Sigmoid colon (tissue), 7 donors: ENCODE measurements around the gene TFEB. TPM values are rescaled to one million over a fixed set of nuclear protein-coding genes. Genes with fewer than 3 reads are reported as not detected.

Experiments
- DNase-seq: peaks from one replicate; pipeline ENCODE4 v3.0.0-alpha.2; 2019
- H3K27ac ChIP-seq, 4 donors: fragments of 200-600 bp; sonication (generic); one replicate each; pipeline ENCODE4 v1.5.1; 2016 to 2019; ENCODE audit warnings: mild to moderate bottlenecking in 1 of 4
- H3K27me3 ChIP-seq, 3 donors: fragments of 200-600 bp; sonication (generic); one replicate each; pipeline ENCODE4 v1.5.1; 2019; ENCODE audit warnings: mild to moderate bottlenecking in 1 of 3
- H3K36me3 ChIP-seq, 4 donors: fragments of 200-600 bp; sonication (generic); one replicate each; pipeline ENCODE4 v1.5.1; 2016 to 2019
- H3K4me1 ChIP-seq, 4 donors: fragments of 200-600 bp; sonication (generic); one replicate each; pipeline ENCODE4 v1.5.1; 2017 to 2019
- H3K4me3 ChIP-seq, 4 donors: fragments of 200-600 bp; sonication (generic); one replicate each; pipeline ENCODE4 v1.5.1; 2017 to 2019; ENCODE audit warnings: mild to moderate bottlenecking in 2 of 4, moderate library complexity in 1 of 4
- H3K9me3 ChIP-seq, 4 donors: fragments of 200-600 bp in 3 of 4; sonication (generic) in 3 of 4; one replicate each; pipeline versions ENCODE4 v1.5.1 to v1.6.1; 2013 to 2019
- EP300 ChIP-seq, 4 donors: sonication (generic); formaldehyde crosslinking; IDR thresholded peaks; one replicate each; pipeline ENCODE4 v1.6.1; 2017; ENCODE audit warnings: antibody characterized with exemption in 4 of 4
- POLR2A ChIP-seq, 2 donors: fragments of 450-650 bp; IDR thresholded peaks; one replicate each; pipeline ENCODE4 v1.6.1; 2016; ENCODE audit warnings: antibody characterized with exemption in 2 of 2, mild to moderate bottlenecking in 2 of 2, moderate library complexity in 2 of 2
- POLR2AphosphoS5 ChIP-seq, 4 donors: sonication (generic); formaldehyde crosslinking; IDR thresholded peaks; one replicate each; pipeline ENCODE4 v1.6.1; 2017; ENCODE audit warnings: antibody characterized with exemption in 4 of 4
- WGBS, 2 donors: extraction: QIAGEN DNeasy Blood & Tissue Kit; methylation state at CpG; one replicate each; pipeline ENCODE4 v1.1.7; 2013; 5-methylcytosine and 5-hydroxymethylcytosine counted together
- intact Hi-C: fragments of 100-400 bp; cut with DNase I; formaldehyde crosslinking; loops from one replicate; pipeline ENCODE4 v1.15.1; 2023
- polyA plus RNA-seq, 3 donors: library from polyadenylated mRNA; stranded (reverse); fragments of 200-250 nt; gene quantifications; one replicate each; pipeline ENCODE4 v1.2.3, GENCODE V29; 2013
- total RNA-seq, 4 donors: library from RNA; depleted of rRNA; stranded (reverse); fragments of >200 nt; gene quantifications; one replicate each; pipeline ENCODE4 v1.1.0, GENCODE V29; 2016
- TF ChIP-seq, protein P1 (sequence below), 4 experiments: fragments of 450-650 bp in 3 of 4; fragments of 200-600 bp in 1 of 4; IDR thresholded peaks; one replicate each; pipeline ENCODE4 v1.5.1; 2016 to 2019; ENCODE audit warnings: antibody characterized with exemption in 4 of 4, mild to moderate bottlenecking in 3 of 4, moderate library complexity in 2 of 4
- donor health status: healthy with polysubstance abuse.
- donor health status: Bipolar disorder and iron deficiency.
- donor health status: healthy.

TFEB gene
- total and polyA plus RNA-seq, 7 donors = 21.0 to 40.9 (median 28.2) TPM

- peak; percentile 47 for DNase-seq
- H3K4me3 ChIP-seq = no peak overlapping the region
- no peaks in the 10 kb centered on the region for H3K9me3 ChIP-seq
- TF ChIP-seq, protein P1, sequence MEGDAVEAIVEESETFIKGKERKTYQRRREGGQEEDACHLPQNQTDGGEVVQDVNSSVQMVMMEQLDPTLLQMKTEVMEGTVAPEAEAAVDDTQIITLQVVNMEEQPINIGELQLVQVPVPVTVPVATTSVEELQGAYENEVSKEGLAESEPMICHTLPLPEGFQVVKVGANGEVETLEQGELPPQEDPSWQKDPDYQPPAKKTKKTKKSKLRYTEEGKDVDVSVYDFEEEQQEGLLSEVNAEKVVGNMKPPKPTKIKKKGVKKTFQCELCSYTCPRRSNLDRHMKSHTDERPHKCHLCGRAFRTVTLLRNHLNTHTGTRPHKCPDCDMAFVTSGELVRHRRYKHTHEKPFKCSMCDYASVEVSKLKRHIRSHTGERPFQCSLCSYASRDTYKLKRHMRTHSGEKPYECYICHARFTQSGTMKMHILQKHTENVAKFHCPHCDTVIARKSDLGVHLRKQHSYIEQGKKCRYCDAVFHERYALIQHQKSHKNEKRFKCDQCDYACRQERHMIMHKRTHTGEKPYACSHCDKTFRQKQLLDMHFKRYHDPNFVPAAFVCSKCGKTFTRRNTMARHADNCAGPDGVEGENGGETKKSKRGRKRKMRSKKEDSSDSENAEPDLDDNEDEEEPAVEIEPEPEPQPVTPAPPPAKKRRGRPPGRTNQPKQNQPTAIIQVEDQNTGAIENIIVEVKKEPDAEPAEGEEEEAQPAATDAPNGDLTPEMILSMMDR (IDR thresholded peaks at IDR 0.05) = no peak
- TF ChIP-seq POLR2A (IDR thresholded peaks at IDR 0.05) = no peak
- no peak for TF ChIP-seq EP300 (IDR thresholded peaks at IDR 0.05)
- TF ChIP-seq POLR2AphosphoS5 (IDR thresholded peaks at IDR 0.05) = no peak
- WGBS, 2 donors = 89 to 95% methylated on average over 9 of the region's 9 CpGs
- H3K36me3 ChIP-seq = no peaks in the 10 kb centered on the region
- peaks cover 0 to 29% (median 25%) of the 10 kb centered on the region in 4 donors for H3K4me1 ChIP-seq
- intact Hi-C loops = no loop called here
- H3K27me3 ChIP-seq = peaks cover 23 to 46% (median 34%) of the 10 kb centered on the region in 3 donors
- H3K27ac ChIP-seq = no peak overlapping the region
Observed at GRCh38 chr6:41641352-41641925, 94.0 kb downstream of the TFEB start.

DNA sequence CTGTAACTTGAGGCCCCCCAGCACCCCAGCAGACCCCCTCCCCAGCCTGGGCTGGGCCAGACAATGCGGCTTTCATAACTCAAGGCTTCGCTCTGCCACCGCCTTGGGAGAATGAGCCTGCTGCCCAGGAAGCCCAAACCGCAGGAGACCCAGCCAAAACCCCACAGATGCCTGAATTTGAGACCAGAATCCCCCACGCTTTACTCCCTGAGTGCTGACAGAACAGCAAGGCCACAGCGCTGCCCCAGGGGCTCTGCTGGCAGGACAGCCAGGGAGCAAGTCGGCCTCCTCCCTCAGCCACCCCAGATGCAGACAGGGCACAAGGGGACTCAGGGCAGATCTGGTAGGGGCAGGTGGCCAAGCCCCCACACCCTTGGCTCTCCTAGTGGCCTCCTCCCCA, 95.0 kb downstream of the TFEB start:
- peaks cover 23 to 52% (median 39%) of the 10 kb centered on the region in 3 donors for H3K27me3 ChIP-seq
- no peak for TF ChIP-seq POLR2AphosphoS5 (IDR thresholded peaks at IDR 0.05)
- no peak for TF ChIP-seq POLR2A (IDR thresholded peaks at IDR 0.05)
- no peak for TF ChIP-seq EP300 (IDR thresholded peaks at IDR 0.05)
- TF ChIP-seq, protein P1 (IDR thresholded peaks at IDR 0.05) = no peak
- DNase-seq = peak; percentile 55
- H3K4me1 ChIP-seq = peaks cover 0 to 29% (median 25%) of the 10 kb centered on the region in 4 donors
- intact Hi-C loops = no loop called here
- no peak overlapping the region for H3K27ac ChIP-seq
- H3K4me3 ChIP-seq = no peak overlapping the region
- 93 to 96% methylated on average over 7 of the region's 7 CpGs for WGBS, 2 donors
- no peaks in the 10 kb centered on the region for H3K9me3 ChIP-seq
- H3K36me3 ChIP-seq = no peaks in the 10 kb centered on the region

DNA sequence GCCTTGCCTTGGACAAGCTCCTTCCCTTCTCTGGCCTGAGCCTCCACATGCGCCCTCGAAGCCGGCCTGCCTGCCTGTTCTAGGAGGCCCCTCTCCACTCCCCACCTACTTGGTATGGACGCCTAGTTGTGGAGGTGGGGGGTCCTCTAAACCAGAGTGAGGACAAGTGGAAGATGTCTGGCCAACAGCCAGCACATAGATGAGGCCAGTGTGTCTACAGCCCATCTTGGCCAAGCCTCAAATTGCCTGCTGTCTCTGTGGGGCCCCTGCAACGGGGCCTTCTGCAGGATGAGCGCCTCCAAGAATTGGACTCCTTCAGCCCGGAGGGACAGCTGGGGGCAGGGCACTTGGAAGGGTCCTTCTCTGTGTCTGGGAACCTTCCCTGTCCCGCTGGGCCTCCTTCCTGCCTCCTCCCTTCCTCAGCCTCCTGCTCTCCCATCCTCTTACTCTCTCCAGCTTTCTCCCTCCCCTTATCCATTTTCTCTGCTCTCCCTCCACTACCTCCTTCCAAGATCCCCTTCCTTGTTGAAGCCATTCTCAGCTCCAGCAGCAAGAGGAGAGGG, 95.5 kb downstream of the TFEB start:
- peaks cover 0 to 29% (median 25%) of the 10 kb centered on the region in 4 donors for H3K4me1 ChIP-seq
- peaks cover 23 to 51% (median 39%) of the 10 kb centered on the region in 3 donors for H3K27me3 ChIP-seq
- no peaks in the 10 kb centered on the region for H3K9me3 ChIP-seq
- 79 to 80% methylated on average over 8 of the region's 8 CpGs for WGBS, 2 donors
- H3K36me3 ChIP-seq = no peaks in the 10 kb centered on the region
- no peak overlapping the region for H3K4me3 ChIP-seq
- DNase-seq = no peak
- intact Hi-C loops = no loop called here
- TF ChIP-seq, protein P1 (IDR thresholded peaks at IDR 0.05) = no peak
- TF ChIP-seq POLR2A (IDR thresholded peaks at IDR 0.05) = no peak
- no peak for TF ChIP-seq EP300 (IDR thresholded peaks at IDR 0.05)
- TF ChIP-seq POLR2AphosphoS5 (IDR thresholded peaks at IDR 0.05) = no peak
- no peak overlapping the region for H3K27ac ChIP-seq

DNA sequence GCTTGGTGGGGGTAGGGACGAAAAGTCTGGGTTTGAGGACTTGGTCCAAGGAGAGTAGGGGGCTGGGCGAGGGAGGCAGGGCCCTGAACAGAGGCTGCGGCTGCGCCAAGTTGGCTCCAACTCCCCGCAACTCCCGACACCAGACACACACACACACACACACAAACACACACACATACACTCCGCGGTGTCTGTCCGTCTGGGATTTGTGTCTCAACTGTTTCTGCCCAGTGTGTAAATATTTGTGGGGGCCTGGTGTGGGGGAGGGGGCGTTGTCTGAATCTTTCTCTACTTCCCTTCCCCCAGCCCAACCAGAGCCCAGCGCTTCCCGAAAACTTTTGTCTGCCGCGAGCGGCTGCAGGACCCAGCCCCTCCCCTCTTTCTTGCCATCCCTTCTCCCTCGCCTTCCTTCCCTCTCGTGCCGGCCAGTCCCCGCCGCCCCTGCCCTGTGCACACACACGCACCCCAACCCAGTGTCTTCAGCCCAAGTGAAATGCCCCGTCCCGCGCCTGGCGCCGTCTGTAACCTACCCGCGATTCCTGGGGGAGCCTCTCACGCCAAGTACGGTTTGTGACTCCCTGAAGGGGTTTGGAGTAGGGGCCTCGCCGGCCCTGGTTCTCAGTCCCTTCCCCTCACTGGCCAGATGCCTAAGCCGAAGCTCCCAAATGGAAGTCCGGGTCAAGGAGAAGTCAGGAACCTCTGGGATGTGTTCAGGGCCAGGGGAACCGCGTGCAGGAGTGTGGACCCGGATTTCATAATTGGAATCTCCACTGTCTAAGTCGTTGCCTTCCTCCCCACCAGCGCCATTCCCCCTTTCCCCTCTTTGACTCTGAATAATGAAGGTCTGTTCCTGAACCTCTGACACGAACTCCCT, 96.2 kb downstream of the TFEB start:
- TF ChIP-seq EP300 (IDR thresholded peaks at IDR 0.05) (no peak), POLR2AphosphoS5 (IDR thresholded peaks at IDR 0.05) (no peak), POLR2A (IDR thresholded peaks at IDR 0.05) (no peak)
- TF ChIP-seq, protein P1 (IDR thresholded peaks at IDR 0.05) = no peak
- intact Hi-C loops = no loop called here

More for the DNA sequence above, 96.2 kb downstream of the TFEB start:
- peak; percentile 67 for DNase-seq
- Histone ChIP-seq H3K9me3 (no peaks in the 10 kb centered on the region), H3K4me3 (peak overlapping the region; percentile 21 to 53 (median 44)), H3K4me1 (peaks cover 0 to 29% (median 25%) of the 10 kb centered on the region in 4 donors), H3K27ac (peak overlapping the region in 1 of 4 donors; percentile 28), H3K36me3 (no peaks in the 10 kb centered on the region), H3K27me3 (peaks cover 23 to 48% (median 39%) of the 10 kb centered on the region in 3 donors)
- WGBS, 2 donors = 24 to 30% methylated on average over 40 of the region's 40 CpGs
